Measurements from ENCODE around the gene MGAT5.

The MGAT5 gene

DNA sequence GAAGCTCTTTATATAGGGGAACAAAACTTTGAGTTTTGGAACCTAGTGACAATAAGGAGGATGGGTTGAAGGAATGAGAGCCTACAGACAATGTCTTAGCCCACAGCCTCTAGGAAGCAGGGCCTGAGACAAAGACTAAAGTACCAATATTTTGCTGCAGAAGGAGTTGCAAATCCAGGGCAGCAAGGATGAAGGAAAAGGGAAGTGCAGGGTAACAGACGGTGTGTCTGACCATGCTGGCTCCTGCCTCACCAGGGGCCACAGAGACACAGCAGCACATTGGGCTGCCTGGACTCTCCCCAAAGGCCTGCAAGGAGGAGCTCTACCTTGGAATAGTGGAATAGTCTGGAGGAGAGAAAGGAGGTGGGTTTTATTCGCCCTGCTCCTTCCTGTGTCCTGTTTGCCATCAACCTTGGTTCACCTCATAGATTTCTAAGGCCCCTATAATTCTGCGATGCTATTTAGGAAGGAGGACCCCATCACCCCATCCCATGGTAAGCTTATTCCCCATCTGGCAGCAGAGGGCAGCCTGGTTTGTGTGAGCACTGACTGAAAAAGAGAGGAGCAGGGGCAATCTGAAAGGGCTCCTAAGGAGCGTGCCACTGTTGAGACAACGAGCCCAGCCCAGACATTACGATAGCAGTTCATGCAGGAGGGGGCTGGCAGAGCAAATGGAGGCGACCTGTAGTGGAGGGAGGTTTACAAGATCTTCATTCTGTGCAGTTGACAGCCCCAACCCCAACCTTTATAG is 143.4 kb downstream of the MGAT5 start:
- TF ChIP-seq RAD21 (IDR thresholded peaks at IDR 0.05; ENCODE audit: low read depth) (no peak), NFIC (IDR thresholded peaks at IDR 0.05) (no peak)

DNA sequence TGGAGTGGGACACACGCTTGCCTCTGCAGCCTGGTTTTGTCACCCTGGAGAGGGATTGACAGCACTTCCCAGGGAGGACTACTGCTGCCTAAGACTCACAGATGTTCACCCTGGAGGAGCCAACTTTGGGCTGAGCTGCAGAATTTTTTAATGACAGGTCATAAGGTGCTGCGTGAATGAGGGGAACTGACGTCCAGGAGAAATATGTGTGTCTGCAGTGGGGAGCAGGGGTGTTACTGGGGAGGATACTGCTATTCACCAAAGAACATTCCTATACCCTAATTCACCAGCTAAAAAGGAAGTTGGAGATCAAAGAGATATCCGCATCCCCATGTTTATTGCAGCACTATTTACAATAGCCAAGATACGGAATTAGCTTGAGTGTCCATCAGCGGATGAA is 144.4 kb downstream of the MGAT5 start:
- TF ChIP-seq ZBTB7A (IDR thresholded peaks at IDR 0.05; ENCODE audit: low read depth) (no peak), EGR1 (IDR thresholded peaks at IDR 0.05) (no peak), YY1 (IDR thresholded peaks at IDR 0.05; ENCODE audit: low read depth) (no peak), RAD21 (IDR thresholded peaks at IDR 0.05; ENCODE audit: low read depth) (no peak), NFIC (IDR thresholded peaks at IDR 0.05) (no peak), MAX (IDR thresholded peaks at IDR 0.05) (no peak)
- TF ChIP-seq, protein P1, sequence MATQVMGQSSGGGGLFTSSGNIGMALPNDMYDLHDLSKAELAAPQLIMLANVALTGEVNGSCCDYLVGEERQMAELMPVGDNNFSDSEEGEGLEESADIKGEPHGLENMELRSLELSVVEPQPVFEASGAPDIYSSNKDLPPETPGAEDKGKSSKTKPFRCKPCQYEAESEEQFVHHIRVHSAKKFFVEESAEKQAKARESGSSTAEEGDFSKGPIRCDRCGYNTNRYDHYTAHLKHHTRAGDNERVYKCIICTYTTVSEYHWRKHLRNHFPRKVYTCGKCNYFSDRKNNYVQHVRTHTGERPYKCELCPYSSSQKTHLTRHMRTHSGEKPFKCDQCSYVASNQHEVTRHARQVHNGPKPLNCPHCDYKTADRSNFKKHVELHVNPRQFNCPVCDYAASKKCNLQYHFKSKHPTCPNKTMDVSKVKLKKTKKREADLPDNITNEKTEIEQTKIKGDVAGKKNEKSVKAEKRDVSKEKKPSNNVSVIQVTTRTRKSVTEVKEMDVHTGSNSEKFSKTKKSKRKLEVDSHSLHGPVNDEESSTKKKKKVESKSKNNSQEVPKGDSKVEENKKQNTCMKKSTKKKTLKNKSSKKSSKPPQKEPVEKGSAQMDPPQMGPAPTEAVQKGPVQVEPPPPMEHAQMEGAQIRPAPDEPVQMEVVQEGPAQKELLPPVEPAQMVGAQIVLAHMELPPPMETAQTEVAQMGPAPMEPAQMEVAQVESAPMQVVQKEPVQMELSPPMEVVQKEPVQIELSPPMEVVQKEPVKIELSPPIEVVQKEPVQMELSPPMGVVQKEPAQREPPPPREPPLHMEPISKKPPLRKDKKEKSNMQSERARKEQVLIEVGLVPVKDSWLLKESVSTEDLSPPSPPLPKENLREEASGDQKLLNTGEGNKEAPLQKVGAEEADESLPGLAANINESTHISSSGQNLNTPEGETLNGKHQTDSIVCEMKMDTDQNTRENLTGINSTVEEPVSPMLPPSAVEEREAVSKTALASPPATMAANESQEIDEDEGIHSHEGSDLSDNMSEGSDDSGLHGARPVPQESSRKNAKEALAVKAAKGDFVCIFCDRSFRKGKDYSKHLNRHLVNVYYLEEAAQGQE (IDR thresholded peaks at IDR 0.05; ENCODE audit: low read depth), result no peak
- TF ChIP-seq, protein P2, sequence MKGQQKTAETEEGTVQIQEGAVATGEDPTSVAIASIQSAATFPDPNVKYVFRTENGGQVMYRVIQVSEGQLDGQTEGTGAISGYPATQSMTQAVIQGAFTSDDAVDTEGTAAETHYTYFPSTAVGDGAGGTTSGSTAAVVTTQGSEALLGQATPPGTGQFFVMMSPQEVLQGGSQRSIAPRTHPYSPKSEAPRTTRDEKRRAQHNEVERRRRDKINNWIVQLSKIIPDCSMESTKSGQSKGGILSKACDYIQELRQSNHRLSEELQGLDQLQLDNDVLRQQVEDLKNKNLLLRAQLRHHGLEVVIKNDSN (IDR thresholded peaks at IDR 0.05), result no peak

DNA sequence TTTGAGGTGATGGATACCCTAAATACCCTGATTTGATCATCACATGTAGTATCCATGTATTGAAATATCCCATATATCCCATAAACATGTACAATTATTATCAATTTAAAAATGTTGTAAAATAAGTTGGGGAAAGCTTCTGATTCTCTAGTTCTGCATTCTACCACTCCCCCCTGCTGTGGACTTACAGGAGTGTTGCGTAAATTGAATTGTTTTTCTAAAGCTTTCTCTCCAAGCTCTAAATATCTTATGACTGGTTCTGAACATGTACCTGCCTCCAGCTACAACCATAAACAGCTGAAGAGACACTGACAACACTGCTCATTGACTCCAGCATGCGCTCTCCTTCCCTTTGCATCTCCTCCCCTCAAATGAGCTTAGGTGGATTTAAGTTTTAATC is 145.2 kb downstream of the MGAT5 start:
- TF ChIP-seq, protein P1 (IDR thresholded peaks at IDR 0.05; ENCODE audit: low read depth), result no peak
- peak; percentile 85 for TF ChIP-seq CEBPB (IDR thresholded peaks at IDR 0.05)
- no peak for TF ChIP-seq EGR1 (IDR thresholded peaks at IDR 0.05)

DNA sequence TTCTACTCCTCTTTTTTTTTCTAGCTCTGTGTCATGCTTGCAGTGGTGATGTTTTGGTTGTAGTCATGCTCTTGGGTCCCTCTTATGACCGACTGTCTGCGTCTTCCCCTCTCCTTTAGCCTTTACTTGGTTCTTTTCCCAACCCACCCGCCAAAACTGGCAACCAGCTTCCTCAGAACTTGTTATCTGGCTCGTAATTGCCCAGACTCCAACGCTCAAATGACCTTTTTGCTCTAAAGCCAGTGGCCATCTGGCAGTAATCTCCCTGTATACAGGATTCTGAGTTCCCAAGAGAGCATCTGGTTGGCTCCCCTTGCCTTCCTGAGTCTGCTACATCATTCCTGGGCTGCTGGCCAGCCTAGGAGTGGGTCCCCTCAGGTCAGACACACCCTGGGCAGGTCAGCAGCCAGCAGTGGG is 147.2 kb downstream of the MGAT5 start:
- TF ChIP-seq EGR1 (IDR thresholded peaks at IDR 0.05) (no peak), MAX (IDR thresholded peaks at IDR 0.05) (no peak), TAF1 (IDR thresholded peaks at IDR 0.05; ENCODE audit: low read depth) (no peak), RAD21 (IDR thresholded peaks at IDR 0.05; ENCODE audit: low read depth) (no peak), CEBPB (IDR thresholded peaks at IDR 0.05) (no peak), ZBTB7A (IDR thresholded peaks at IDR 0.05; ENCODE audit: low read depth) (no peak), NFIC (IDR thresholded peaks at IDR 0.05) (no peak), CREB1 (IDR thresholded peaks at IDR 0.05; ENCODE audit: low read depth) (no peak), YY1 (IDR thresholded peaks at IDR 0.05; ENCODE audit: low read depth) (no peak), EP300 (IDR thresholded peaks at IDR 0.05; ENCODE audit: borderline replicate concordance) (no peak), TCF12 (IDR thresholded peaks at IDR 0.05; ENCODE audit: low read depth) (no peak), TEAD4 (IDR thresholded peaks at IDR 0.05) (no peak), FOXM1 (IDR thresholded peaks at IDR 0.05; ENCODE audit: borderline replicate concordance, low read depth) (no peak)
- TF ChIP-seq, protein P1 (IDR thresholded peaks at IDR 0.05; ENCODE audit: low read depth), result no peak
- TF ChIP-seq, protein P2 (IDR thresholded peaks at IDR 0.05), result no peak

GRCh38 chr2:134401789-134402188 is 147.9 kb downstream of the MGAT5 start:
- TF ChIP-seq MAX (IDR thresholded peaks at IDR 0.05) (no peak), NFIC (IDR thresholded peaks at IDR 0.05) (no peak), EP300 (IDR thresholded peaks at IDR 0.05; ENCODE audit: borderline replicate concordance) (no peak), ZBTB7A (IDR thresholded peaks at IDR 0.05; ENCODE audit: low read depth) (no peak)
- TF ChIP-seq, protein P2 (IDR thresholded peaks at IDR 0.05), result no peak
